ENCODE data around the gene DIS3. TPM values are rescaled to one million over a fixed set of nuclear protein-coding genes. Genes with fewer than 3 reads are reported as not detected.
A peak's percentile ranks its signal among the peaks of the same experiment; 100 is the strongest.
"Not testable (repeated sequence)": the region's sequence is repeated elsewhere in the genome, so short reads cannot be mapped to it uniquely, and the experiment has no call there.

DIS3 gene
- total RNA-seq, 2 donors from 2014 or later: 21.1 to 32.0 TPM

- Histone ChIP-seq H3K27me3 (replicated peaks; ENCODE audit: insufficient read depth) (no peaks in the 10 kb centered on the region), H3K9me3 (no peaks in the 10 kb centered on the region), H3K4me1 (ENCODE audit: control insufficient read depth in 1 of 2, low read depth in 2 of 2) (no peaks in the 10 kb centered on the region), H3K36me3 (peaks cover 6% of the 10 kb centered on the region), H3K27ac (no peak overlapping the region), H3K4me3 (no peak overlapping the region)
- DNase-seq (ENCODE audit: low spot score): no peak
- peak; percentile 43 for TF ChIP-seq CTCF (IDR thresholded peaks at IDR 0.05)
- no peak for ATAC-seq (ENCODE audit: insufficient number of reproducible peaks, low FRiP score, low read depth)
Observed at GRCh38 chr13:72808917-72809500, 27.3 kb upstream of the DIS3 start.

GRCh38 chr13:72806514-72806913 is 24.8 kb upstream of the DIS3 start:
- not testable (repeated sequence) for H3K27me3 ChIP-seq (replicated peaks; ENCODE audit: insufficient read depth); DNase-seq (ENCODE audit: low spot score); H3K4me1 ChIP-seq (ENCODE audit: control insufficient read depth in 1 of 2, low read depth in 2 of 2); ATAC-seq (ENCODE audit: insufficient number of reproducible peaks, low FRiP score, low read depth); H3K27ac ChIP-seq; H3K9me3 ChIP-seq; H3K36me3 ChIP-seq; H3K4me3 ChIP-seq

GRCh38 chr13:72805676-72806346 is 24.1 kb upstream of the DIS3 start:
- no peak overlapping the region for H3K4me3 ChIP-seq
- no peaks in the 10 kb centered on the region for H3K9me3 ChIP-seq
- ATAC-seq (ENCODE audit: insufficient number of reproducible peaks, low FRiP score, low read depth) (no peak), DNase-seq (ENCODE audit: low spot score) (no peak)
- peaks cover 3% of the 10 kb centered on the region for H3K36me3 ChIP-seq
- H3K27me3 ChIP-seq (replicated peaks; ENCODE audit: insufficient read depth): no peaks in the 10 kb centered on the region
- TF ChIP-seq CTCF (IDR thresholded peaks at IDR 0.05): no peak
- H3K4me1 ChIP-seq (ENCODE audit: control insufficient read depth in 1 of 2, low read depth in 2 of 2): no peaks in the 10 kb centered on the region
- no peak overlapping the region for H3K27ac ChIP-seq

GRCh38 chr13:72804301-72804700 is 22.6 kb upstream of the DIS3 start:
- no peak overlapping the region for H3K4me3 ChIP-seq
- DNase-seq (ENCODE audit: low spot score): no peak
- ATAC-seq (ENCODE audit: insufficient number of reproducible peaks, low FRiP score, low read depth): no peak
- no peak for TF ChIP-seq CTCF (IDR thresholded peaks at IDR 0.05)
- H3K27ac ChIP-seq: no peak overlapping the region
- no peaks in the 10 kb centered on the region for H3K9me3 ChIP-seq
- H3K4me1 ChIP-seq (ENCODE audit: control insufficient read depth in 1 of 2, low read depth in 2 of 2): no peaks in the 10 kb centered on the region
- H3K27me3 ChIP-seq (replicated peaks; ENCODE audit: insufficient read depth): no peaks in the 10 kb centered on the region
- peaks cover 3% of the 10 kb centered on the region for H3K36me3 ChIP-seq

- no peak for ATAC-seq (ENCODE audit: insufficient number of reproducible peaks, low FRiP score, low read depth)
- no peaks in the 10 kb centered on the region for H3K36me3 ChIP-seq
Observed at GRCh38 chr13:72798817-72799216, 17.1 kb upstream of the DIS3 start.

More at GRCh38 chr13:72798817-72799216, 17.1 kb upstream of the DIS3 start:
- TF ChIP-seq CTCF (IDR thresholded peaks at IDR 0.05): no peak
- Histone ChIP-seq H3K27me3 (replicated peaks; ENCODE audit: insufficient read depth) (no peaks in the 10 kb centered on the region), H3K4me3 (no peak overlapping the region), H3K4me1 (ENCODE audit: control insufficient read depth in 1 of 2, low read depth in 2 of 2) (no peaks in the 10 kb centered on the region), H3K27ac (no peak overlapping the region), H3K9me3 (no peaks in the 10 kb centered on the region)
- no peak for DNase-seq (ENCODE audit: low spot score)
